A673 (cell line): ENCODE data around the gene PRKCB.

Experiments
- EZH2 ChIP-seq: fragments of 200-600 bp; sonication (generic); IDR thresholded peaks from 2 replicates; pipeline ENCODE4 v1.6.1; 2017; ENCODE audit warnings: borderline replicate concordance, low read depth, mild to moderate bottlenecking, mixed read lengths, antibody characterized with exemption, low read length; ENCODE audit not compliant: poor library complexity, severe bottlenecking
- TF ChIP-seq, protein P1 (sequence below): fragments of 300-800, 200-600 bp; sonication (generic); conservative IDR thresholded peaks from 2 replicates; pipeline ENCODE4 v1.5.1; 2017; ENCODE audit warnings: low read depth, mild to moderate bottlenecking, antibody characterized with exemption, low read length, moderate library complexity, mixed read lengths

GRCh38 chr16:23857881-23858269 is 22.1 kb downstream of the PRKCB start:
- no peak for TF ChIP-seq EZH2
- TF ChIP-seq, protein P1, sequence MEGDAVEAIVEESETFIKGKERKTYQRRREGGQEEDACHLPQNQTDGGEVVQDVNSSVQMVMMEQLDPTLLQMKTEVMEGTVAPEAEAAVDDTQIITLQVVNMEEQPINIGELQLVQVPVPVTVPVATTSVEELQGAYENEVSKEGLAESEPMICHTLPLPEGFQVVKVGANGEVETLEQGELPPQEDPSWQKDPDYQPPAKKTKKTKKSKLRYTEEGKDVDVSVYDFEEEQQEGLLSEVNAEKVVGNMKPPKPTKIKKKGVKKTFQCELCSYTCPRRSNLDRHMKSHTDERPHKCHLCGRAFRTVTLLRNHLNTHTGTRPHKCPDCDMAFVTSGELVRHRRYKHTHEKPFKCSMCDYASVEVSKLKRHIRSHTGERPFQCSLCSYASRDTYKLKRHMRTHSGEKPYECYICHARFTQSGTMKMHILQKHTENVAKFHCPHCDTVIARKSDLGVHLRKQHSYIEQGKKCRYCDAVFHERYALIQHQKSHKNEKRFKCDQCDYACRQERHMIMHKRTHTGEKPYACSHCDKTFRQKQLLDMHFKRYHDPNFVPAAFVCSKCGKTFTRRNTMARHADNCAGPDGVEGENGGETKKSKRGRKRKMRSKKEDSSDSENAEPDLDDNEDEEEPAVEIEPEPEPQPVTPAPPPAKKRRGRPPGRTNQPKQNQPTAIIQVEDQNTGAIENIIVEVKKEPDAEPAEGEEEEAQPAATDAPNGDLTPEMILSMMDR = no peak
